Neural cell (in vitro differentiated cells): ENCODE measurements around the gene CBR3.

Experiments
- CTCF ChIP-seq: fragments of 450-650 bp; IDR thresholded peaks from 2 replicates; pipeline ENCODE4 v1.5.1; 2014; ENCODE audit warnings: antibody characterized with exemption, mild to moderate bottlenecking, moderate library complexity; ENCODE audit not compliant: poor library complexity, severe bottlenecking
- EP300 ChIP-seq: fragments of 450-650 bp; conservative IDR thresholded peaks from 2 replicates; pipeline ENCODE4 v1.6.1; 2014; ENCODE audit warnings: antibody characterized with exemption, mild to moderate bottlenecking, moderate library complexity; ENCODE audit not compliant: poor library complexity, severe bottlenecking
- MXI1 ChIP-seq: fragments of 450-650 bp; conservative IDR thresholded peaks from 2 replicates; pipeline ENCODE4 v1.6.1; 2014; ENCODE audit warnings: antibody characterized with exemption, mild to moderate bottlenecking; ENCODE audit not compliant: poor library complexity, severe bottlenecking
- REST ChIP-seq: IDR thresholded peaks from 2 replicates; pipeline ENCODE4 v1.6.1; 2012; ENCODE audit warnings: borderline replicate concordance
- TAF1 ChIP-seq: IDR thresholded peaks from 2 replicates; pipeline ENCODE4 v1.6.1; 2012; ENCODE audit warnings: low read depth

DNA sequence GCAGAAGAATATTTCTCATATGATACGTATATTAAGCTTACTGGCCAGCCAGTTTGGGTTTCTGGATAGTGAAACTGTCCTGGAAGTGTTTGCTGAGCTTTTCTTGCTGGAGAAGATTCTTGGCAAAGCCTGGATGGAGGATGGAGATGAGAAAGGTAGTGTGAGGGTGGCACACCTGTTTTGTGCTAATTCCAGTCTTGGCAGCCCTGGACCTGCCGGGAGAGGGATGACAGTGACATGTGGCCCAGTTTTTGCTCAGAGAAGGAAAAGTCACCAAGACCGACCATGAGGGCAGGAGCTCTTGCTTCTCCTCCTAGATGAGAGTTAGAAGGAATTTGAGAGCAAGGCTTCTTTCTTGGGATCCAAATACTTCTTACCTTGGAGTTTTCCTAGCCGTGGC is 55.9 kb downstream of the CBR3 start:
- TF ChIP-seq CTCF (no peak), MXI1 (no peak), REST (no peak), EP300 (no peak), TAF1 (no peak)
